Subcutaneous adipose tissue (tissue), 4 donors: ENCODE results near the gene SYP. TPM values are rescaled to one million over a fixed set of nuclear protein-coding genes. Genes with fewer than 3 reads are reported as not detected.

ENCODE experiments used
- total RNA-seq, 4 donors: library from RNA; depleted of rRNA; stranded (reverse); fragments of >200 nt; gene quantifications; one replicate each; pipeline ENCODE4 v1.1.0, GENCODE V29; 2016
- TF ChIP-seq, protein P1 (sequence below): fragments of 450-650 bp; IDR thresholded peaks from one replicate; pipeline ENCODE4 v1.5.1; 2016; ENCODE audit warnings: low read depth, mild to moderate bottlenecking, control low read depth, antibody characterized with exemption, moderate library complexity

The SYP gene
- total RNA-seq, 4 donors from 2014 or later = 0.16 to 2.4 (median 0.91) TPM

DNA sequence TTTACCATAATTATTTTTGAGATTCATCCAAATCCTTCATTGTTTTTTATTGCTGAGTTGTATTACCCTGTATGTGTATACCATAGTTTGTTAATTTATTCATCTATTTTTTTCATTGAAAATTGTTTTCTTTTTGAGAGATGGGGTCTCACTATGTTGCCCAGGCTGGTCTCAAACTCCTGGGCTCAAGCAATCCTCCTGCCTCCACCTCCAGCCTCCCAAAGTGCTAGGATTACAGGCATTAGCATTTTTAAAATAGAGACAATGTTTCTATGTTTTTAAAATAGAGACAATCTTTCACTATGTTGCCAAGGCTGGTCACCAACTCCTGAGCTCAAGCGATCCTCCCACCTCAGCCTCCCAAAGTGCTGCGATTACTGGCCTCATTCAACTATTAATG is 39.1 kb downstream of the SYP start:
- TF ChIP-seq, protein P1, sequence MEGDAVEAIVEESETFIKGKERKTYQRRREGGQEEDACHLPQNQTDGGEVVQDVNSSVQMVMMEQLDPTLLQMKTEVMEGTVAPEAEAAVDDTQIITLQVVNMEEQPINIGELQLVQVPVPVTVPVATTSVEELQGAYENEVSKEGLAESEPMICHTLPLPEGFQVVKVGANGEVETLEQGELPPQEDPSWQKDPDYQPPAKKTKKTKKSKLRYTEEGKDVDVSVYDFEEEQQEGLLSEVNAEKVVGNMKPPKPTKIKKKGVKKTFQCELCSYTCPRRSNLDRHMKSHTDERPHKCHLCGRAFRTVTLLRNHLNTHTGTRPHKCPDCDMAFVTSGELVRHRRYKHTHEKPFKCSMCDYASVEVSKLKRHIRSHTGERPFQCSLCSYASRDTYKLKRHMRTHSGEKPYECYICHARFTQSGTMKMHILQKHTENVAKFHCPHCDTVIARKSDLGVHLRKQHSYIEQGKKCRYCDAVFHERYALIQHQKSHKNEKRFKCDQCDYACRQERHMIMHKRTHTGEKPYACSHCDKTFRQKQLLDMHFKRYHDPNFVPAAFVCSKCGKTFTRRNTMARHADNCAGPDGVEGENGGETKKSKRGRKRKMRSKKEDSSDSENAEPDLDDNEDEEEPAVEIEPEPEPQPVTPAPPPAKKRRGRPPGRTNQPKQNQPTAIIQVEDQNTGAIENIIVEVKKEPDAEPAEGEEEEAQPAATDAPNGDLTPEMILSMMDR = no peak

DNA sequence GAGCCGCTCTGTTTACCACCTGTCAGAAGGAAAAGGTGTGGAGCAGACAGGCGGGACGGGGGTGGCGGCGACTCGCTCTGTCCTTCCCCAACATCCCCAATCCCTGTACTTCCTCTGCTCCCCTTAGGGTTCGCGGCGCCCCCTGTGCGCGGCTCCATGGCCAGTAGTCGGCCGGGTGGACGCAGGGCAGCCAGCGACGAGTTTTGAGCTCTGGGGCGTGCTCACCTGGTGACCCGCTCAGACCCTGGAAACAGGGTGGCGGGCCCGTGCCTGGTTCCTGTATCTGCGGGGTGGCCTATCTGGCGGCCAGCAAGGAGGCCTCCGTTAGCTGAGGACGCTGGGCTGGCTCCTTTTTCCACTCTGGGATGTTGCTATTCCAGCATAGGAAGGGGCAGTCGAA is 42.8 kb downstream of the SYP start:
- TF ChIP-seq, protein P1 = no peak

DNA sequence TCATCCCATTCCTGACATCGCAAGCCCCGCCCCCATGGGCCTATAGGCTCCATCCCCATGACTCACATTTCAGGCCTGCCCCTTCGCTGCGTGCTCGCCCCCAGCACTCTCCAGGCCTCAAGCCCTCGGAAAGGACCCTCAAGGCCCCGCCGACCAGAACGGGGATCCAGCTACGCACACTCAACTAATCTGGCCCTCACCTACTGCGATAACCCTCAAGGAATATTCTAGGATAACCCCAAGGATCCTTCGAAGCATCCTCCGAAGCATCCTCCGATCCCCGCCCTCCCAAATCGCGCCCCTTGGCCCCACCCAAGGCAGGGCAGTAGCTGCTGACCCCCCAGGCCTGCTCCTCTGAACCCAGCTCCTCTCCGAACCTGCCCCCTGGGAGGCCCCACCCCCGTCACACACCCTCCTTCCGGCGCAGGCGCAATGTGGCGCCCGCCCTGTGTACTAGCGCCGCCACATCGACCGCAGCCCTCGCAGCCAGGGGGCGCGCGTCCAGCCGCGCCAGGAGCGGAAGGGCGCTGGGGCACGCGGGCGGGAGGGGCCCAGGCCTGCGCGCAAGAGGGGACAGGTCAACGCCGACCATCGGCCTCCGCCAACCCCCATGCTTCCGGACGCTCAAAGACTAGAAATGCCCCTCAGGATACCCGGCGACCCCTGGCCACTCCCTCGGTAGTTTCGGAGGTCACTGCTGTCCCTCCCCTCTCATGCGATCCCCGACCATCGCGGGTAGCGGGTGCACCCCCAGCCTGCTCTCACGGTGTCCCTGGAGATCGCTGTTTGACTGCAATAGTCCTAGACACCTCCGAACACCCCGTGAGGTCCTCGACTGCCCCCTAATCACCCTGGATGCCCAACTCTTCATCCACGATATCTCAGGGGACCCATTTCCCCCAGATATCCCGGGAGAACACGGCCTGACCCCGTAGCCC is 43.8 kb downstream of the SYP start:
- TF ChIP-seq, protein P1 = no peak

DNA sequence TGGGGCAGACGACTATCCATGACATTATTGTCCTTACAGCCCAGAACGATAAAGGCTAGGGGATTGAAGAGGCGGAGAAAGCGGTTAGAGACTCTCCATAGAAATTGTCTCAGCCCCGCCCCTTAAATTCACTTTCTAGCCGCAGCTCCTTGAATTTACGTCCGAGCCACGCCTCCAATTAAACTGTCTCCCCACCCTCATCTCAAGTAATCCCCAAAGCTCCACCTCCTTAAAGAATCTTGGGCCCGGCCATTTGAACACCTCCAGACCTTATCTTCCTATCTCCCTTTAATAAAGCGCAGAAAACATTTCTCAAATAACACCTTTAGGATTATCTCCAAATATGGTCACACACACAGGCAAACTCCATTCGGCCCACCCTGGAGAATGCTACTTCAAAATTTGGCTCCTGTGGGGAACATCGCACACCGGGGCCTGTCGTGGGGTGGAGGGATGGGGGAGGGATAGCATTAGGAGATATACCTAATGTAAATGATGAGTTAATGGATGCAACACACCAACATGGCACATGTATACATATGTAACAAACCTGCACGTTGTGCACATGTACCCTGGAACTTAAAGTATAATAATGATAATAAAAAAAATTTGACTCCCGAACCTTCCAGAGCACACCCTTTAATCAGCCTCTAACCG is 44.6 kb downstream of the SYP start:
- TF ChIP-seq, protein P1 = no peak

DNA sequence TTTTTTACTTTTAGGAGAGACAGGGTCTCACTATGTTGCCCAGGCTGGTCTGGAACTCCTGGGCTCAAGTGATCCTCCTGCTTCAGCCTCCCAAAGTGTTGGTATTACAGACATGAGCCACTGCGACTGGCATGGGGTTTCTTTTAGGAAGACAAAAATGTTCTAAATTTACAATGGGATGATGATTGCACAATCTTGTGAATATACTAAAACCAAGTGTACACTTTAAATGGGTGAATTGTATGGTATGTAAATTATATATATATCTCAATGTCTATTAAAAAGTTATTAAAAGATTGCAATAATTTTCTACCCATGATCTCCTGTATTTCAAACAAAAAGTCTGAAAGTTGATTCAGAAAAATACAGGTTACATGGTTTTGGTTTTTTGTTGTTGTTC is 46.5 kb downstream of the SYP start:
- TF ChIP-seq, protein P1 = no peak

DNA sequence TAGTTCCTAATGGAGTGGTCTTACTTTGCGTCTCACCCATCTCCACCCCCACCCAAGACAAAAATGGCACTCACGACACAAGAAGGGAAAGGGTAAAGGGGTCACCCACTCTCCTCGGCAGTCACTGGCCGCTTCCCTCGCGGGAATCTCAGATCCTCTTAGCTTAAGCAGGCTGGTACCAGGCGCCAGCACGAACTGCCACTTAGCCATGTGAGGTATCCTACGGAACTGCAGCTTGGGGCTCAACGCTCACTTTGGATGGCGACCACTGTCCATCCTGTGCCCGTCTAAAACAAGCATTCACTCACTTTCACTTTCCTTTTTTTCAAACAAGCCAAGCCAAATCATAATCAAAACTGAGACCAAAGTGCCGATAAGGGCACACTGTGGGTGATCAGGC is 52.1 kb downstream of the SYP start:
- TF ChIP-seq, protein P1 = no peak

DNA sequence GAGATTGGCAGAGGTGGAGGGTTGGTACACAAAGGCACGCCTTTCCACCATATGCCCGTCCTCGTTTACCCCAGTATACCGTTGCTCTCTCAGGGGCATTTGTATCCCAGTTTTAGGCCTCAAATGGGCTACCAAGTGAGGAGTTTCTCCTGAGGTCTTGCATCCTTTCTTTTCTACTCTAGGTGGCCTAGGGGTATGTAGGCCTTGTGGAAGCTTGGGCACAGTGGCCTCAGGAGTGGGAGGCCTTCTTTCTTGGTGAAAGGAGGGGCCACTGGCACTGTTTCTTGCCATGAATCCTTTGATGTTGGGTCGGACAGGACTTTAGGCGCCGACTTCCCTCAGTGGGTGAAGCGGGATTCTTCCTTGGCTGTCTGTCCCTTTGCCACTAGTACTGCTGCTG is 52.7 kb downstream of the SYP start:
- TF ChIP-seq, protein P1 = no peak
